ENCODE measurements around the gene SLC2A8. TPM values are rescaled to one million over a fixed set of nuclear protein-coding genes. Genes with fewer than 3 reads are reported as not detected.

SLC2A8 gene
- total RNA-seq, 1 donor from 2014 or later = 14.1 TPM

DNA sequence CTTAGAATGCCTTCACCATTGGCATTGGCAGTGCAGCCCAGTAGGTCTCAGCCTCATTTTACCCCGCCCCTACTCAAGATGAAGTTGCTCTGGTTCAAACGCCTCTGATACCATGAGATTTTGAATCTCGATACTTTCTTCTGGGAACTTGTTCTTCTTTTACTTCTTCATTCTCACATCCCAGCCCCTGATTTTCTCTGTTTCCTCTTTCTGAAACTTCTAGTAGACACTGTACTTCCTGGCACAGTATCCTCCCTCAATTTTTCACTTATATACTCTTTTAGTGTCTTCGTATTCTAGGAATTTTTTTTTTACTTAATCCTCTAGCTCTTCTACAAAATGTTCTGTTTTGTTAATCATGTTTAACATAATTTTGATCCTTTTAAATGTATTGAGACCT, 14.2 kb downstream of the SLC2A8 start:
- Mint-ChIP-seq H3K27me3 (ENCODE audit: low read depth) (no peaks in the 10 kb centered on the region), H3K4me3 (ENCODE audit: unreplicated experiment) (no peak overlapping the region), H3K4me1 (ENCODE audit: low read depth) (no peaks in the 10 kb centered on the region), H3K9me3 (ENCODE audit: low read depth) (no peaks in the 10 kb centered on the region), H3K36me3 (ENCODE audit: low read depth) (no peaks in the 10 kb centered on the region), H3K27ac (ENCODE audit: unreplicated experiment) (no peak overlapping the region)
- TF ChIP-seq, protein P1, sequence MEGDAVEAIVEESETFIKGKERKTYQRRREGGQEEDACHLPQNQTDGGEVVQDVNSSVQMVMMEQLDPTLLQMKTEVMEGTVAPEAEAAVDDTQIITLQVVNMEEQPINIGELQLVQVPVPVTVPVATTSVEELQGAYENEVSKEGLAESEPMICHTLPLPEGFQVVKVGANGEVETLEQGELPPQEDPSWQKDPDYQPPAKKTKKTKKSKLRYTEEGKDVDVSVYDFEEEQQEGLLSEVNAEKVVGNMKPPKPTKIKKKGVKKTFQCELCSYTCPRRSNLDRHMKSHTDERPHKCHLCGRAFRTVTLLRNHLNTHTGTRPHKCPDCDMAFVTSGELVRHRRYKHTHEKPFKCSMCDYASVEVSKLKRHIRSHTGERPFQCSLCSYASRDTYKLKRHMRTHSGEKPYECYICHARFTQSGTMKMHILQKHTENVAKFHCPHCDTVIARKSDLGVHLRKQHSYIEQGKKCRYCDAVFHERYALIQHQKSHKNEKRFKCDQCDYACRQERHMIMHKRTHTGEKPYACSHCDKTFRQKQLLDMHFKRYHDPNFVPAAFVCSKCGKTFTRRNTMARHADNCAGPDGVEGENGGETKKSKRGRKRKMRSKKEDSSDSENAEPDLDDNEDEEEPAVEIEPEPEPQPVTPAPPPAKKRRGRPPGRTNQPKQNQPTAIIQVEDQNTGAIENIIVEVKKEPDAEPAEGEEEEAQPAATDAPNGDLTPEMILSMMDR (IDR thresholded peaks at IDR 0.05) = no peak
- no peak for DNase-seq (ENCODE audit: low spot score)

DNA sequence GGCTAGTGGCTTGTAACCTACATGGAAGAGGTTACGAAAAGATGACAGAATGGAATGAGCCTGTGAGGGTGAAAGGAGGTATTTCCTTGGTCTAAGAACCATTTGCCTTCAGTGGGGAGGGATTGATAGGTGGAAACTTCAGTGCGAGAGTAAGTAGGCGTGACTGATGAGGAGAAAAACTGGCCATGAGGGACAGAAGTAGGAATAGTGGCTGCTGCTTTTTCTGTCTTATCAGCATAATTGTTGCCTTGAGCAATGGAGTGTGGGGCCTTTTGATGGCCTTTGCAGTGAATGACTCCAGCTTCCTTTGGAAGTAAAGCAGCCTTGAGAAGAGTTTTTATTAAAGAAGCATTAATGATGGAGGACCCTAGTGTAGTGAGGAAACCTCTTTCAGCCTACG, 18.2 kb downstream of the SLC2A8 start:
- H3K27me3 Mint-ChIP-seq (ENCODE audit: low read depth) = no peaks in the 10 kb centered on the region
- H3K27ac Mint-ChIP-seq (ENCODE audit: unreplicated experiment) = no peak overlapping the region
- no peaks in the 10 kb centered on the region for H3K9me3 Mint-ChIP-seq (ENCODE audit: low read depth)
- TF ChIP-seq, protein P1 (IDR thresholded peaks at IDR 0.05) = no peak
- H3K36me3 Mint-ChIP-seq (ENCODE audit: low read depth) = no peaks in the 10 kb centered on the region
- no peak for DNase-seq (ENCODE audit: low spot score)
- no peak overlapping the region for H3K4me3 Mint-ChIP-seq (ENCODE audit: unreplicated experiment)
- peaks cover 5% of the 10 kb centered on the region for H3K4me1 Mint-ChIP-seq (ENCODE audit: low read depth)

DNA sequence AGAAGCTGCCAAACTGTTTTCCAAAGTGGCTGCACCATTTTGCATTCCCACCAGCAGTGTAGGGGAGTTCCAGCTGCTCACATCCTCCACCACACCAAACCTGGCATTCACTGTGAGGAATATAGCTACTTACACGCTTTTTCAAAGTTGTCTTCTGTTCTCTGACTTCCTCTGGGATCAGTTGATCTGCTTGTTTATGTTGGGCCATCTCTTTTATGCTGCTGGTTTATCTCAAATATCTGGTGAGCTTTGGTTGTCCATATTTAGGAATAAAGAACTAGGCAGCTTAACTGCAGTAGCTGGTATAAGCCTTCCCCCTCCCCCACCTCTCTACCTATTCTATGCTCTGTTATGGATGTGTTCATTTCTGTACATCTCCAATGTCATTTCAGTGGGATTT, 18.7 kb downstream of the SLC2A8 start:
- TF ChIP-seq, protein P1 (IDR thresholded peaks at IDR 0.05) = no peak
- H3K4me1 Mint-ChIP-seq (ENCODE audit: low read depth) = peaks cover 5% of the 10 kb centered on the region
- H3K36me3 Mint-ChIP-seq (ENCODE audit: low read depth) = no peaks in the 10 kb centered on the region
- H3K4me3 Mint-ChIP-seq (ENCODE audit: unreplicated experiment) = no peak overlapping the region
- no peak for DNase-seq (ENCODE audit: low spot score)
- H3K27me3 Mint-ChIP-seq (ENCODE audit: low read depth) = no peaks in the 10 kb centered on the region
- H3K27ac Mint-ChIP-seq (ENCODE audit: unreplicated experiment) = no peak overlapping the region
- no peaks in the 10 kb centered on the region for H3K9me3 Mint-ChIP-seq (ENCODE audit: low read depth)

DNA sequence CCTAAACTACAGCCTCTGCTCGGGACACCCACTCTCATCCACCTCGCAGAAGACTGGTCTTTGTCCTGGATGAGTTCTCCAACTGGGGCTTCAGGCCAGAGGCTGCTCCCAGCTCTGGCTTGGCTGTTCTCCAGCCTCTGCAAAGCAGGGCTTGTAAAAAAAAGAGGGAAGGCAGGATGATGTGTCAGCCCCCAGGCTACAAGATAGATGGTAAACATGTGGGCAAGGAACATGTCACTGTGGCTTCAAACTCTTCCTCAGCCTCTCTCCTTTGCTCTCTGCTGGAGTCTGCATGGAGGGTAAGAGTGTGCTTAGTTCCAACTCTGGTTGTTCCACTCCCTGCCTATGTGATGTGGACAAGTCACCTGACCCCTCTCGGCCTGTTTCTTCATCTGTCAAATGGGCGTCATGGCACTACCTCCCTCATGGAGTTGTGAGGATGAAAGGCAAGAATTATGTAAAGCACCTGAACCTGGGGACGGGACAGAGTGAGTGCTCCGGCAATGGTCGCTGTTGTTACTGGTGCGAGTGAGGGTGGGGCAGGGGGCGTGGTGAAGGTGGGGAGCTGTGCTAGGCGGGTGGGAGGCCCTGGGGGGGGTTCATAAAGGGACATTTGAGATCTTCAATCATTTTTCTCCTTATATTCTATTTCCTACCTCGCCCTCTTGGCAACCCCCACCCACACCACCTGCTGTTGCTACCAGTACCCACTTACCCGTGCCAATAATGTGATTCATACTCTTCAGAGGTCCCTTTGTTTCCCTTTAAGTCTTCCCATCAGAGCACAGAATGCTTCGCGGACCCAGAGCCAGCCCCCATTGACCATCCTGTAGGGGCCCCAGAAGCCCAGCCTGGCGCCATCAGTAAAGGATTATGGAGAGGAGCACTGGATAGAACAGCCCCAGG, 20.4 kb downstream of the SLC2A8 start:
- no peak for DNase-seq (ENCODE audit: low spot score)
- Mint-ChIP-seq H3K4me1 (ENCODE audit: low read depth) (peaks cover 6% of the 10 kb centered on the region), H3K27ac (ENCODE audit: unreplicated experiment) (no peak overlapping the region), H3K36me3 (ENCODE audit: low read depth) (no peaks in the 10 kb centered on the region), H3K4me3 (ENCODE audit: unreplicated experiment) (no peak overlapping the region), H3K9me3 (ENCODE audit: low read depth) (no peaks in the 10 kb centered on the region), H3K27me3 (ENCODE audit: low read depth) (no peaks in the 10 kb centered on the region)
- TF ChIP-seq, protein P1 (IDR thresholded peaks at IDR 0.05) = no peak

DNA sequence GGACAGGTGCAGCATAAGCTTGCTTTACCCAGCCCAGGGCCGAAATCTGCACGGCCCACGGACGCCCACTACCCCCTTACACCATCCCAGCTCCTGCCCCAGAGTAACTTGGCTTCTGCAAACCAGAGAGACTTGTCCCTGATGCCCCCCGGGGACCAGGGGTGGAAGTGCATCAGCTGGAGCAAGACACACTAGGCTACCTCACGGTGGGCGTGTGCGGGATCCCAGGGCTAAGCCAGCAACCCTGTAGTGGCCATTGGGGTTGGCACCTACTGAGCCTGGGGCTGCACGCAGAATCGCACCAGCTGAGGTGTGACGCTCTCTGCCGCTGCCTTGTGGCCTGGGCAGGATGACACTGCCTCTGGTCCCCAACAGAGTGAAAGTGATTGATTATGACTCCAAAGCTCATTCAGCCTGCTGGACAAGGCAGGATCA, 21.1 kb downstream of the SLC2A8 start:
- H3K27me3 Mint-ChIP-seq (ENCODE audit: low read depth) = no peaks in the 10 kb centered on the region
- TF ChIP-seq, protein P1 (IDR thresholded peaks at IDR 0.05) = peak; percentile 44
- H3K27ac Mint-ChIP-seq (ENCODE audit: unreplicated experiment) = no peak overlapping the region
- H3K4me1 Mint-ChIP-seq (ENCODE audit: low read depth) = peaks cover 12% of the 10 kb centered on the region
- H3K4me3 Mint-ChIP-seq (ENCODE audit: unreplicated experiment) = no peak overlapping the region
- H3K36me3 Mint-ChIP-seq (ENCODE audit: low read depth) = no peaks in the 10 kb centered on the region
- no peaks in the 10 kb centered on the region for H3K9me3 Mint-ChIP-seq (ENCODE audit: low read depth)
- no peak for DNase-seq (ENCODE audit: low spot score)
